ENCODE data around the gene SH3PXD2A. TPM values are rescaled to one million over a fixed set of nuclear protein-coding genes. Genes with fewer than 3 reads are reported as not detected.

The SH3PXD2A gene
- total and polyA plus RNA-seq, 10 donors, result 2.6 to 50.0 (median 35.2) TPM

- Histone ChIP-seq H3K9me3 (no peaks in the 10 kb centered on the region), H3K27me3 (replicated peaks in 1 of 7) (no peaks in the 10 kb centered on the region), H3K4me3 (no peak overlapping the region), H3K27ac (no peak overlapping the region), H3K36me3 (no peaks in the 10 kb centered on the region), H3K4me1 (peaks cover 0 to 12% (median 0%) of the 10 kb centered on the region in 6 donors)
- no peak for DNase-seq
- WGBS, 5 donors, result 68 to 76% (median 73%) methylated on average over 6 to 10 of the region's 10 CpGs
- no peak for TF ChIP-seq POLR2AphosphoS5 (IDR thresholded peaks at IDR 0.05)
- no peak for TF ChIP-seq CTCF (IDR thresholded peaks at IDR 0.05 in 8 of 11, conservative IDR thresholded peaks at IDR 0.05 in 3 of 11)
- no peak for TF ChIP-seq POLR2A (IDR thresholded peaks at IDR 0.05)
- intact Hi-C loops (cut with DNase I; ENCODE audit: low total_unique reads), result no loop called here
These were observed 147.3 kb downstream of the SH3PXD2A start for GRCh38 chr10:103707956-103708626.

DNA sequence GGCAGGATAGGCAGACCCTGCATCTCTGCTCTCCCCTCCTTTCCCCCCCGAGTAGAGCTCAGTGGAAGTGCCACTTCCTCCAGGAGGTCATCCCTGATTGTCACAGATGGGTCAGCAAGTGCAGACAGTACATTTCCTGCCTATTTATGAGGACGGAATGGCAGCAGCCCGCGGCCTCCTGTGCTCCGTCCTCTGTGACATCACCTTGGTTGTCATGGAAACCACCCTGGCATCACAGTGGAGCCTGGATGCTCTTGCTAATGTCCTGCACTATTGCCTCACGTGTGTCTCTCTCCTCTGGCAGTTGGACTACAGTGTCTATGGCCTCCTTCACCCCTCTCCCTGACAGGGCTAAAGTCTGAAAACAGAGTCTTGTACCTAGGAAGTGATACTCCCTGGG is 148.6 kb downstream of the SH3PXD2A start:
- peaks cover 0 to 12% (median 0%) of the 10 kb centered on the region in 6 donors for H3K4me1 ChIP-seq
- no peak for TF ChIP-seq POLR2AphosphoS5 (IDR thresholded peaks at IDR 0.05)
- TF ChIP-seq CTCF (IDR thresholded peaks at IDR 0.05 in 8 of 11, conservative IDR thresholded peaks at IDR 0.05 in 3 of 11), result no peak
- TF ChIP-seq POLR2A (IDR thresholded peaks at IDR 0.05), result no peak
- intact Hi-C loops (cut with DNase I; ENCODE audit: low total_unique reads), result no loop called here
- WGBS, 5 donors, result 67 to 81% (median 78%) methylated on average over 6 of the region's 6 CpGs
- H3K4me3 ChIP-seq, result no peak overlapping the region
- H3K9me3 ChIP-seq, result no peaks in the 10 kb centered on the region
- H3K36me3 ChIP-seq, result no peaks in the 10 kb centered on the region
- no peak overlapping the region for H3K27ac ChIP-seq
- no peak for DNase-seq
- no peaks in the 10 kb centered on the region for H3K27me3 ChIP-seq (replicated peaks in 1 of 7)

- Histone ChIP-seq H3K27ac (no peak overlapping the region), H3K4me3 (no peak overlapping the region), H3K9me3 (no peaks in the 10 kb centered on the region), H3K36me3 (no peaks in the 10 kb centered on the region), H3K27me3 (replicated peaks in 1 of 7) (no peaks in the 10 kb centered on the region), H3K4me1 (peaks cover 0 to 12% (median 0%) of the 10 kb centered on the region in 6 donors)
- TF ChIP-seq CTCF (IDR thresholded peaks at IDR 0.05 in 8 of 11, conservative IDR thresholded peaks at IDR 0.05 in 3 of 11), result no peak
- TF ChIP-seq POLR2AphosphoS5 (IDR thresholded peaks at IDR 0.05), result no peak
- TF ChIP-seq POLR2A (IDR thresholded peaks at IDR 0.05), result no peak
- DNase-seq, result no peak
- intact Hi-C loops (cut with DNase I; ENCODE audit: low total_unique reads), result no loop called here
- WGBS, 5 donors, result 71 to 89% (median 76%) methylated on average over 5 of the region's 5 CpGs
These were observed 149.3 kb downstream of the SH3PXD2A start for GRCh38 chr10:103706047-103706446.

- no peak for TF ChIP-seq POLR2AphosphoS5 (IDR thresholded peaks at IDR 0.05)
- TF ChIP-seq POLR2A (IDR thresholded peaks at IDR 0.05), result no peak
- no peak for TF ChIP-seq CTCF (IDR thresholded peaks at IDR 0.05 in 8 of 11, conservative IDR thresholded peaks at IDR 0.05 in 3 of 11)
- no peaks in the 10 kb centered on the region for H3K36me3 ChIP-seq
- H3K9me3 ChIP-seq, result no peaks in the 10 kb centered on the region
- no peak overlapping the region for H3K27ac ChIP-seq
- H3K4me1 ChIP-seq, result peaks cover 0 to 12% (median 0%) of the 10 kb centered on the region in 6 donors
- WGBS, 5 donors, result 70 to 81% (median 79%) methylated on average over 8 to 13 of the region's 13 CpGs
- intact Hi-C loops (cut with DNase I; ENCODE audit: low total_unique reads), result no loop called here
- no peaks in the 10 kb centered on the region for H3K27me3 ChIP-seq (replicated peaks in 1 of 7)
- H3K4me3 ChIP-seq, result no peak overlapping the region
- no peak for DNase-seq
These were observed 151.1 kb downstream of the SH3PXD2A start for GRCh38 chr10:103703941-103704919.
